Inflammatory macrophage treated with lipopolysaccharide for 4 hours (primary cell): ENCODE results near the gene KLF1.
"Not testable (repeated sequence)": the region's sequence is repeated elsewhere in the genome, so short reads cannot be mapped to it uniquely, and the experiment has no call there.

ENCODE experiments used
- DNase-seq: peaks from one replicate; pipeline ENCODE4 v3.0.0-alpha.2; 2020

Gene KLF1

GRCh38 chr19:12890787-12891552 lies 4.0 kb upstream of the KLF1 start, which contains the start of gene GCDH:
Gene GCDH, plus strand, starts transcription at chr19:12891160. Its CDS starts 145 bp downstream, at chr19:12891305.
- DNase-seq = peak; percentile 99

GRCh38 chr19:12890299-12890786 lies 3.3 kb upstream of the KLF1 start:
- not testable (repeated sequence) for DNase-seq

GRCh38 chr19:12888006-12888603 lies 1.1 kb upstream of the KLF1 start:
- no peak for DNase-seq

DNA sequence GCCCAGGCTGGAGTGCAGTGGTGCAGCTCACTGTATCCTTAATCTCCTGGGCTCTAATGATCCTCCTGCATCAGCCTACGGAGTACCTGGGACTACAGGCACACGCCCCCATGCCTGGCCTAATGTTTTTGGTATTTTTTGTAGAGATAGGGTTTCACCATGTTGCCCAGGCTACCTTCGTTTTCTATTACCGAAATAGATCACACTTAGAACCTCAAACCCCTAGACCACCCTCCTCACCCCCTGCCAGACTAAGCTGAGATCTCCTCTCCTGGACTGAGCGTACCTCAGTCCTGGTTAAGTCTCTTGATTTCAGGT lies 391 bp downstream of the KLF1 start:
- DNase-seq = no peak

DNA sequence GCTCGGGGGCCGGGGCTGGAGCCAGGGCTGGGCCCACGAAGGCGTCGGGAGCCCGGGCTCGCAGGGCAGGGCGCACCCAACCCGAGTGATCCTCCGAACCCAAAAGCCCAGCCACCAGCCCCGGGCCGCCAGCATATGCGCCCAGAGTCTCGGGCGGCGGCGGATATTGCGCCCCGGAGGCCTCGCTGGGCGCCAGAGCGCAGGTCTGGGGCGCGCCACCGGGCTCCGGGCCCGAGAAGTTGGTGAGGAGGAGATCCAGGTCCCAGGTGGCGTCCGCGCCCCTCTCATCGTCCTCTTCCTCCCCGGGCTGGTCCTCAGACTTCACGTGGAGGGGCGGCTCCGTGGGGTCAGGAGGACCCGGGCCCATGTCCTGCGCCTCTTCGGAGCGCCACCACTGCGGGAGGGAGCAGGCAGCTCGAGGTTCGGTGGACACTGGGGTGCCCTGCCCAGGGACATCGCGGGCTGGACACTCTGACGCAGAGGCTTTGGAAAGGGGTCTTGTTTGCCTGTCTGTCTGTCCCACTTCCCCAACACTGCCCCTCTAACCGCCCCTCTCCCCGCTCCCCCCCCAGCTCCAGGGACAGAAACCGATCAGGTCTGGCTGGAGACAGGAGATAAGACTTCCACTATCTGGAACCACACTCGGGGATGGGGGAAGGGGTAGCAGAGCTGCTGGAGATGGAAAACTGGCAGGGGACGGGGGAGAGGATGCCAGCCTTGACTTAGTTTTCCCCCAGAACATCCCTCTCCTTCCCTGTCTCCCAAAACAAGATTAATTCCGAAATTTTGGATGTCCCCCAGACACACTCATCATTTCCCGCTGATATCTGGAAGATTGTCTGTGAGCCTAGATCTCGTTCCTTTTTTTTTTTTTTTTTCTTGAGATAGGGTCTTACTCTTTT lies 1.0 kb downstream of the KLF1 start:
- no peak for DNase-seq

GRCh38 chr19:12884926-12885748 lies 1.9 kb downstream of the KLF1 start:
- DNase-seq = peak; percentile 69

GRCh38 chr19:12884627-12884925 lies 2.4 kb downstream of the KLF1 start:
- no peak for DNase-seq

GRCh38 chr19:12884202-12884601 lies 2.8 kb downstream of the KLF1 start:
- DNase-seq = no peak

GRCh38 chr19:12882589-12882988 lies 4.4 kb downstream of the KLF1 start:
- no peak for DNase-seq

GRCh38 chr19:12881172-12881808 lies 5.7 kb downstream of the KLF1 start, which contains the start of gene DNASE2:
Gene DNASE2, minus strand, starts transcription at chr19:12881449. Its CDS starts 74 bp downstream, at chr19:12881375.
- DNase-seq = peak; percentile 98

DNA sequence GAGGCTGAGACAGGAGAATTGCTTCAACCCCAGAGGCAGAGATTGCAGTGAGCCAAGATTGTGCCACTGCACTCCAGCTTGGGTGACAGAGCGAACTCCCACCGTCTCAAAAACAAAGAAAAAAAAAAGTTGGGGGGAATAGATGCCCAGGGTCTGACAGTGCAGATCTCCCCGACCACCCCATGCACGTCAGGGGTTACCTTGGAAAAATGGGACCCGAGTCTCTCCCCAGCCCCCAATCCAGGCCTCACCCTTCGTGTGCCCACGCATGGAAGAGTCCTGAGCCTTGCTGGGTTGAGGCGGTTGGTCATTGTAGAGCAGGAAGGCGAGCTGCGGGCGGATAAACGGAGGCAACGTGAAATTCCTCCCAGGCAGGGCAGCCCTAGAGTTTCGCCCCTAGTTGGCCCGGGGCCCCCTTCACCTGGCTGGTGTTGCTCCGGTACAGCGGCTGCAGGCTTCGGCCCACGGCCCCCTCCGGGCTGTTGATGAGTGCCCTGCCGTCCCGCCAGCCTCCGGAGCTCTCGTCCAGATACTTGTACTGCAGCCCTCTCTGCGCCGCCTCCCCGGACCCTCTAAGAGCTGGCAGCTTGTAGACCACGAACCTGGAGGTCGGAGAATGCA lies 6.3 kb downstream of the KLF1 start:
- peak; percentile 27 for DNase-seq

DNA sequence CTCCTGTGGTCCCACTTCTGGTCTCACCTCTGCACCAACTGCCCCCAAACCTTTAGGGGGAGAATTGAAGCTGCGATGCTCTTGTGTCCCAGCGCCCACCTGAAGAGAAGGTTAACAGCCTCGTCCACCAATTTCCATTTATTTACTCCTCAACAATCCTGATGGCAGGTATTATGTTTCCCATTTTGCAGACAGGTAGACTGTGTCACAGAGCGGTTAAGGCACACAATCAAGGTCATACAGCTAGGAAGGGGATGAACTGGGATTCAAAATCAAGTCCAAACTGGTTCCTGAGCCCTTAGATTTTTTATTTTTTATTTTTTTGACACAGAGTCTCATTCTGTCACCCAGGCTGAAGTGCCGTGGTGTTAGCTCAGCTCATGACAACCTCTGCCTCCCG lies 11.9 kb downstream of the KLF1 start:
- no peak for DNase-seq

GRCh38 chr19:12873891-12874745 lies 12.9 kb downstream of the KLF1 start:
- no peak for DNase-seq

GRCh38 chr19:12872941-12873890 lies 13.8 kb downstream of the KLF1 start:
- peak; percentile 56 for DNase-seq

DNA sequence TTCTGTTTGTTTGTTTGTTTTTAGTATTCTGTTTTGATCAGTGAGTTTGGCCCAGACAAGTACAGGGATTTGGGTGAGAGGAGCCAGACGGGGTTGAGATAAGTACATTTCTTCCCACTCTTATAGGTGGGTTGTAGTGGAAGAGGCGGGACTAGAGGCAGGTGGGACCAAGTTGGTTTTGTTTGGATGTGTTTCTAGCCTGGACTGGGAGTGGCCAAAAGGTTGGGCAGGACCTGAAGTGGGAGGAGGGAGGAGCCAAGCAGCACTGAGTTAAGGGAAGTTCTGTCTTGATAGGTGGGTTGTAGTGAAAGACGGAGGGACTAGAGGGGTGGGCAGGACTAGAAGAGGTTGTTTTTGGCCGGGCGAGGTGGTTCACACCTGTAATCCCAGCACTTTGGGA lies 14.7 kb downstream of the KLF1 start:
- DNase-seq = no peak

DNA sequence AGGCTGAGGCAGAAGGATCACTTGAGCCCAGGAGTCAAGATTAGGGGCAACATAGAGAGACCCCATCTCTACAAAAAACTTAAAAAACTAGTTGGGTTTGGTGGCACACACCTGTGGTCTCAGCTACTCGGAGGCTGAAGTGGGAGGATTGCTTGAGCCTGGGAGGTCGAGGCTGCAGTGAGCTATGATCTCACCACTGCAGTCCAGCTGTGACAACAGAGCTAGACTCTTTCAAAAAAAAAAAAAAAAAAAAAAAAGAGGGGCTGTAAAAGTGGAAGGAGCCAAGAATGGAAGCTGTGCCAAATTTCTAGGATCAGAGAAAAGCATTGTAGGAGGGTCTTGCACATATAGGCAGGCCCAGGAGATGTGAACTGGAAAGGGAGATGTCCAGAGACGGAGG lies 15.3 kb downstream of the KLF1 start:
- DNase-seq = no peak

DNA sequence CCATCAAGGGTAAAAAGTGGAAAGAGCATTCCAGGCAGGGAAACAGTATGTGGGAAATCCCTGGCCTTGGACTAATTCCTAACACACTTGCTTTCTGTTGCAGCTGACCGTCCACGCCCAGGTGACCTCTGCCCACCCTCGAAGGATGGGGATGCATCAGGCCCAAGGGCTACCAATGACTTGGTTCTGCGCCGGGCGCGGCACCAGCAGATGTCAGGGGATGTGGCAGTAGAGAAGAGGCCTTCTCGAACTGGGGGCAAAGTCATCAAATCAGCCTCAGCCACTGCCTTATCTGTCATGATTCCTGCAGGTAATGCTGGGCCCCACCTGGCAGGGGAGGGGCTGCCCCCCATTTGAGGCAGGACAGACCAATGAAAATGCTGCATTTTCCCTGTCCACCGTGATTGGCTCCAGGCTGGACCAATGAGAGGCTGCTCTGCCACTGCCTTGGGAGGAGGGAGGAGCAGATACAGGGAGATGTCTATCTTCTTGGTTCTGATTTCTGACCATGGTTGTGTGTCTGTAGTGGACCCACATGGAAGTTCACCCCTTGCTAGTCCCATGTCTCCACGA lies 18.4 kb downstream of the KLF1 start:
- DNase-seq = peak; percentile 16

DNA sequence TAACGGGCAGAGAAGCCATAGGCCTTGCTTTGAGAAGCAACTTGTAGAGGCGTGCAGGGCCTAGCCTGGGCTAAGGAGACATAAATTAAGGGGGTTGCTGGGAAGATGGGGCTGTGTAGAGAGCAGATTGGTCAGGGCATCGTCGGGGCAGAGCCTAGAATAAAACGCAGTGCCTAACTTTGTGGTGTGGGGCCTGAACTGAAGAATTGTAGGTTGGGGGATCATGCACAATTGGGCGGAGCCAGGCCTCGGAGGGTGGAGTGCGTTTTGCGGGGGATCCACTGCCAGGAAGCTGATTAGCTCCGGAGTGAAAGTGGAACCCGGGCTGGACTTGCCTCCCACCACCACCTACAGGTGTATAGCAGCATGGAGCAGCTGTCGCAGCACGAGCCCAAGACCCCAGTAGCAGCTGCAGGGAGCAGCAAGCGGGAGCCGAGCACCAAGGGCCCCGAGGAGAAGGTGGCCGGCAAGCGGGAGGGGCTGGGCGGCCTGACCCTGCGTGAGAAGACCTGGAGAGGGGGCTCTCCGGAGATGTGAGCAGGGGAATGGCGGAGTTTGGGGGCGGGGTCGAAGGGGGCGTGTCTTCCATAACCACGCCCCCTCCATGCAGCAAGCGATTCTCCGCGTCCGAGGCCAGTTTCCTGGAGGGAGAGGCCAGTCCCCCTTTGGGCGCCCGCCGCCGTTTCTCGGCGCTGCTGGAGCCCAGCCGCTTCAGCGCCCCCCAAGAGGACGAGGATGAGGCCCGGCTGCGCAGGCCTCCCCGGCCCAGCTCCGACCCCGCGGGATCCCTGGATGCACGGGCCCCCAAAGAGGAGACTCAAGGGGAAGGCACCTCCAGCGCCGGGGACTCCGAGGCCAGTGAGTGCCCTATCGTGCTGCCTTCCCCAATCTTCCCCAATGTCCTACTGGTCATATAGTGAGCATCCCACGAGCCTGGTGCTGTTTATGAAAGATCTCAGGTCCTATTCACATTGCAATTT lies 19.6 kb downstream of the KLF1 start:
- peak; percentile 49 for DNase-seq
